ENCODE results near the gene HOOK2.

DNA sequence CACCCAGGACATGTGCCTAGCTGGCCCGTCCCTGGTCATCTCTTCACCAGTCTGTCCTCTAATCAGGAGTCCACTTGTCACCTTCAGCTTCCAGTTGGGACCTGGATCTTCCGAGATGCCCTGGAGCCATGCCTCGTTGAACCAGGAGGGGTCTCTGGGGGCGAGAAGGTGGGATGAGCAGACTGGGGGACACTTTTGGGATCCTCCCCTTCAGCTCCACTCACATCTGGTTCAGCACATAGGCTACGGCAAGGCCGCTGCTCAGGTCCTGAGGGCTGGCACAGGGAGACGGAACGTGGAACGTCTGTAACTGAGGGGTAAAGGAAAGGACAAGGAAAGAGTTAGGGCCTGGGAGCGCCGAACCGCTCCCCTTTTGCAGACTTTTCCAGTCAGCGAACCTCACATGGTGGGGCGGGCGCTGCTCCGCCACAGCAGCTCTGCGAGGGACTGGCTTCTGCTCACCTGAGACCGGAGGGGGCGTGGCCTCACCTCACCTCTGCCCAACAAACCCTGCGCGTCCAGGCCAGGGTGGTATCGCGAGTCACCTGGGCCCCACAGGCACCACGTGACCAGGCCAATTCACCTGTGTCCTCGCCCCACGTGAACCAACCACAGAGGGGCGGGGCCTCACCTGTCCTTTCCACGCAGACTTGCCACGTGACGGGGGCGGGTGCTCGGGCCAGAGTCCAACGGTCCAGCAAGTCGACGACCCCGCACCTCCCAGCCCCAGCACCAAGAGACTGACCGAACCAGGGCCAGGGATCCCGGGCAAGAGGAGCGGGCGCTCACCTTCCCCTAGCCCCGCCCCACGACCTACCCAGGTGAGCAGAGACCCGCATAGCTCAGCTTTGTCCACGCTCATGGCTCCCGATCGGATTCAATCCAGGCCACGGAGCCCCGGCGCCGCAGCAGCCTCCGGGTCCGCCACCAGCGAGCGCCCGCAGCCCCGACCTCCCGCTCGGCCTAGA lies at the start of gene HOOK2:
- TF ChIP-seq EZH2 (IDR thresholded peaks at IDR 0.05) (no peak), POLR2AphosphoS5 (IDR thresholded peaks at IDR 0.05; ENCODE audit: borderline replicate concordance, low read depth, low read length) (peak; percentile 57; the same call in 1 of the 2 replicates)
